ENCODE measurements around the gene MGAT3. TPM values are rescaled to one million over a fixed set of nuclear protein-coding genes. Genes with fewer than 3 reads are reported as not detected.

Gene MGAT3
- total and polyA plus RNA-seq, 2 of the 13 experiments (the other 11 are each of a cell fraction or from before 2014, with no cell fraction given), result 0.11 to 0.15 TPM

- TF ChIP-seq DMTF1 (CRISPR knock-in tag; IDR thresholded peaks at IDR 0.05), result no peak
- no peak for TF ChIP-seq IKZF1 (IDR thresholded peaks at IDR 0.05)
- peak; percentile 81 for TF ChIP-seq PAXIP1 (CRISPR knock-in tag; conservative IDR thresholded peaks at IDR 0.05)
- 0 out of 2 replicates have a peak, but pooled peaks have one; percentile 67 for TF ChIP-seq NR0B2 (CRISPR knock-in tag; IDR thresholded peaks at IDR 0.05)
- TF ChIP-seq, protein P1, sequence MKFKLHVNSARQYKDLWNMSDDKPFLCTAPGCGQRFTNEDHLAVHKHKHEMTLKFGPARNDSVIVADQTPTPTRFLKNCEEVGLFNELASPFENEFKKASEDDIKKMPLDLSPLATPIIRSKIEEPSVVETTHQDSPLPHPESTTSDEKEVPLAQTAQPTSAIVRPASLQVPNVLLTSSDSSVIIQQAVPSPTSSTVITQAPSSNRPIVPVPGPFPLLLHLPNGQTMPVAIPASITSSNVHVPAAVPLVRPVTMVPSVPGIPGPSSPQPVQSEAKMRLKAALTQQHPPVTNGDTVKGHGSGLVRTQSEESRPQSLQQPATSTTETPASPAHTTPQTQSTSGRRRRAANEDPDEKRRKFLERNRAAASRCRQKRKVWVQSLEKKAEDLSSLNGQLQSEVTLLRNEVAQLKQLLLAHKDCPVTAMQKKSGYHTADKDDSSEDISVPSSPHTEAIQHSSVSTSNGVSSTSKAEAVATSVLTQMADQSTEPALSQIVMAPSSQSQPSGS (CRISPR knock-in tag; IDR thresholded peaks at IDR 0.05), result peak; percentile 27; the same call in 1 of the 2 replicates
- TF ChIP-seq SSRP1 (CRISPR knock-in tag; IDR thresholded peaks at IDR 0.05), result no peak
- TF ChIP-seq MZF1 (CRISPR knock-in tag; IDR thresholded peaks at IDR 0.05; ENCODE audit: borderline replicate concordance), result peak; percentile 97
- TF ChIP-seq MLXIP (CRISPR knock-in tag; IDR thresholded peaks at IDR 0.05; ENCODE audit: borderline replicate concordance), result 0 out of 2 replicates have a peak, but pooled peaks have one; percentile 8
- no peak for TF ChIP-seq ZNF234 (CRISPR knock-in tag; conservative IDR thresholded peaks at IDR 0.05)
- TF ChIP-seq CAMTA2 (CRISPR knock-in tag; IDR thresholded peaks at IDR 0.05; ENCODE audit: borderline replicate concordance), result 0 out of 2 replicates have a peak, but pooled peaks have one; percentile 57
- TF ChIP-seq KLF16 (CRISPR knock-in tag; IDR thresholded peaks at IDR 0.05), result no peak; a peak in 1 of 4 replicates
- no peak for TF ChIP-seq RFXANK (CRISPR knock-in tag; IDR thresholded peaks at IDR 0.05)
- TF ChIP-seq MXD1 (CRISPR knock-in tag; IDR thresholded peaks at IDR 0.05), result 0 out of 2 replicates have a peak, but pooled peaks have one; percentile 61
- peak; percentile 45; the same call in 1 of the 2 replicates for TF ChIP-seq ZNF264 (CRISPR knock-in tag; IDR thresholded peaks at IDR 0.05)
- TF ChIP-seq, protein P2, sequence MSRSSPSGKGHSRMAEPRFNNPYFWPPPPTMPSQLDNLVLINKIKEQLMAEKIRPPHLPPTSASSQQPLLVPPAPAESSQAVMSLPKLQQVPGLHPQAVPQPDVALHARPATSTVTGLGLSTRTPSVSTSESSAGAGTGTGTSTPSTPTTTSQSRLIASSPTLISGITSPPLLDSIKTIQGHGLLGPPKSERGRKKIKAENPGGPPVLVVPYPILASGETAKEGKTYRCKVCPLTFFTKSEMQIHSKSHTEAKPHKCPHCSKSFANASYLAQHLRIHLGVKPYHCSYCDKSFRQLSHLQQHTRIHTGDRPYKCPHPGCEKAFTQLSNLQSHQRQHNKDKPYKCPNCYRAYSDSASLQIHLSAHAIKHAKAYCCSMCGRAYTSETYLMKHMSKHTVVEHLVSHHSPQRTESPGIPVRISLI (CRISPR knock-in tag; IDR thresholded peaks at IDR 0.05; ENCODE audit: borderline replicate concordance), result peak; percentile 31; the same call in 1 of the 2 replicates
Measured at GRCh38 chr22:39469681-39470450, 13.1 kb downstream of the MGAT3 start (continued).
